DMS 273 (cell line): ENCODE results near the gene PCBP2.
"Not testable (repeated sequence)": the region's sequence is repeated elsewhere in the genome, so short reads cannot be mapped to it uniquely, and the experiment has no call there.

Experiments used
- DNase-seq: peaks from one replicate; lab custom pipeline; 2025; ENCODE audit not compliant: unreplicated experiment; lab: John Stamatoyannopoulos, UW

The PCBP2 gene

DNA sequence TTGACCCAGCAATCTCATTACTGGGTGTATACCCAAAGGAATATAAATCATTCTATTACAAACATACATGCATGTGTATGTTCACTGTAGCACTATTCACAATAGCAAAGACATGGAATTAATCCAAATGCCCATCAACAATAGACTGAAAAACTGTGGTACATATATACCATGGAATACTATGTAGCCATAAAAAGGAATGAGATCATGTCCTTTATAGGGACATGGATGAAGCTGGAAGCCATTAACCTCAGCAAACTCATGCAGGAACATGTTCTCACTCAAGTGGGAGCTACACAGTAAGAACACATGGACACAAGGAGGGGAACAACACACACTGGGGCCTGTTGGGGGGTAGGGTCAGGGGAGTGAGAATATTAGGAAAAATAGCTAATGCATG is 12.3 kb upstream of the PCBP2 start:
- DNase-seq, result not testable (repeated sequence)

DNA sequence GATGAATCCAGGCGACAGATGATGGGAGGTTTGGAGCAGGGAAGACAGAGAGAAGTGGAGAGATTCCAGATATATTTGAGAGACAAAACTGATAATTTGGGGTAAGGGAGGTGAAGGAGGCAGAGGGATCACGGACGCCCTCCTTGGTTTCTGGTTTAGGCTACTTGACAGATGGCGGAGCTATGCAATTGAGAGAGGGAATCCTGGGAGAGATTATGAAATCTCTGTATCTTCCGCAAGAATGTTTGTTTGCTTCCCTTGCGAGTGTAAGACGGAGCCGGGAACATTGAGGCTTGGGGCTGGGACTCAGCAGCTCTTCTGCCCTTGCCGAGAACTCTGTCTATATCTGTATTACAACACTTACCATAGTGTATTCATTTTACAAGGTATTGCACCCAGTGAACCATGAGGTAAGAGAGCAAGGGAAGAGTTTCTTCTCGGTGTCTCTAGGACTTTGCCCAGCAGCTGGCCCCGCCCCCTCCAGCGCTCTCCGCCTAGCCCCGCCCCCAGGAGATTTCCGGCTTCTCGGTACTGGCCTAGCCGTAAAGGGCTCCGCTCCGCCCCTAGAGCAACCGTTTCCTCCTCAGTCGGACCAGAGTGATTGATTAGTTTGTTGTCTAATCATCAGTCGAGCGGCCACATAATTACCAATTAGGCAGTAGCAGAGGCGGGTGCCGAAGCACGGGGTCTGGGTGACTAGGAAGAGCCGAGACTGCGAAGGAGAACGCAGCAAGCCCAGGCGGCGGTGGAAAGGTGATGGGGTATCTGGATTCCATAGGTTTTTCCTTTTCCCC is 10.7 kb upstream of the PCBP2 start, which contains the start of gene PRR13:
TSS of gene PRR13 (plus strand) at position 695 of the 794 bp plus-strand sequence. CDS start 981 bp downstream, outside the sequence.
- peak; percentile 99 for DNase-seq

- no peak for DNase-seq
Observed at GRCh38 chr12:53443955-53444354, 7.9 kb upstream of the PCBP2 start.

DNA sequence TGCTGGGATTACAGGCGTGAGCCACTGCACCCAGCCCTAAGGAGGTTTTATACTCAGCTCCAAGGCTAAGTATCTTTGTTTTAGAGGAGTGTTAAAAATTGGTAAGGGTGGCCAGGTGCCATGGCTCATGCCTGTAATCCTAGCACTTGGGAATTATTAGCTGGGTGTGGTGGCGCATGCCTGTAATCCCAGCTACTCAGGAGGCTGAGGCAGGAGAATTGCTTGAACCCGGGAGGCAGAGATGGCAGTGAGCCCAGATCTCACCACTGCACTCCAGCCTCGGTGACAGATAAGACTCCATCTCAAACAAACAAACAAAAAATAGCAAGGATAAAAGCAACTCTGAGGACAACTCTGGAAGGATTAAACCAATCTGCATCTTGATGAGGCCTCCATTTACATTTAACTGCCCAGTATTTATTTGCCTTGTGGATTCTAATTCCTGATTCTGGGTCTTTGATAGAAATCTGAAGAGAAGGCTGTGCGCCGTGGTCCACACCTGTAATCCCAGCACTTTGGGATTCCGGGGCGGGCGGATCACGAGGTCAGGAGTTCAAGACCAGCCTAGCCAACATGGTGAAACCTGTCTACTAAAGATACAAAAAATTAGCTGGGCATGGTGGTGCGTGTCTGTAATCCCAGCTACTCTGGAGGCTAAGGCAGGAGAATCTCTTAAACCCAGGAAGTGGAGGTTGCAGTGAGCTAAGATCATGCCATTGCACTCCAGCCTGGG is 7.1 kb upstream of the PCBP2 start:
- not testable (repeated sequence) for DNase-seq

GRCh38 chr12:53450936-53451335 is 966 bp upstream of the PCBP2 start:
- DNase-seq, result no peak

GRCh38 chr12:53452159-53453077 is 516 bp downstream of the PCBP2 start:
- DNase-seq, result peak; percentile 83

DNA sequence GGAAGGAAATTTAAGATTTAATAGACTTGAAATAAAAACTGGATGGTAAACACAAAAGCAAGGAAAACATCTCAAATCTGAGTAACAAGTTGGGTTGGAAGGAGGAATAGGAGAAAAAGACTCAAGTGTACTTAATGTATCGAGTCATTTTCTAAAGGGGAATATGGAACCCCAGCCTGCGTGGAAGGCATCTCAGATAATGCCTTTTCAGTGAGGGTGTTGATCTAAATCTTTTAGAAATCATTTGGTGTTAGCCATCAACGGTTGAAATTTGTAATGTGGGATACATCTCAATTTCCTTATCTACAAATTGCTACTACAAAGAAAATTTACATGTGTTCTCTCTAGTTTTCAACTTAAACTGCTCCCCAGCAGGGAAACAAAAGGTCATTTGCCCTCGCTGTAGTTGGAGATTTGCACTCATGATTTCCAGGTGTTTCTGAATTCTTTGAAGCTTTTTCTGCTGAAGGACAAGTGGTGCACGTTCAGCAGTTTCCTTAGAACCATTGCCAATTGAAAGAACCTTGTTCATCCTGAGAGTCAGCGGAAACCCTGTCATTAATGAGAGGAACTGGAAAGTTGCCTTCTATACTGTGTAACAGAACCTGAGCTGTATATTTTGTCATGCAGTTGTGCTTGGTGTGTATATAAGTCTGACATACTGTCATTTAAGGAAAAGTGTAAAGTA is 2.2 kb downstream of the PCBP2 start:
- no peak for DNase-seq

GRCh38 chr12:53454707-53455106 is 2.8 kb downstream of the PCBP2 start:
- no peak for DNase-seq

DNA sequence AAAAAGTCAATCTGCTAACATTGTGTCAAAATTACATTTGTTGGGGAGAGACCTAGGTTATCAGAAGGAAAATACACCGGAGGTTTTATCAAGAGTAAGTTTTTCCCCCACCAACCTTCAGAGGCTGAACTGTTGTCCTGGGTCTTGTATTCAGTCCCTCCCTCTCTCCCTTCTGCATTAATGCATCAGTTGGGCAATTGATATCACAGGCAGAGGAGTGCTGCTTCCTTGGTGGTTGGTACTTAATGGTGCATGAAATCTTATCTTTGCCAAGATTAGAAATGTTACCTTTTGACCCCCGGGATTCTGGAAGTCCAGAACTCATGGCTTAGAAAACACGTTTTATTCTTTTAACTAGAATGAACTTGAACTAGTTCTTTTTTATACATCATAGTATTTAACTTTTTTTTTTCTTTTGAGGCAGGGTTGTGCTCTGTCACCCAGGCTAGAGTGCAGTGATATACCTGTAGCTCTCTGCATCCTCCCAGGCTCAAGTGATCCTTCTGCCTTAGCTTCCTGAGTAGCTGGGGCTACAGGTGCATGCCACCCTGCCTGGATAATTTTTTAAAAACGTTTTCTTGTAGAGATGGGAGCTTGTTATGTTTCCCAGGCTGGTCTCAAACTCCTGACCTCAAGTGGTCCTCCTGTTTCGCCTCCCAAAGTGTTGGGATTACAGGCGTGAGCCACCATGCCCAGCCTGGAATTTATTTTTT is 4.9 kb downstream of the PCBP2 start:
- DNase-seq, result no peak

GRCh38 chr12:53459097-53459496 is 7.2 kb downstream of the PCBP2 start:
- no peak for DNase-seq

GRCh38 chr12:53461059-53461458 is 9.2 kb downstream of the PCBP2 start:
- no peak for DNase-seq

DNA sequence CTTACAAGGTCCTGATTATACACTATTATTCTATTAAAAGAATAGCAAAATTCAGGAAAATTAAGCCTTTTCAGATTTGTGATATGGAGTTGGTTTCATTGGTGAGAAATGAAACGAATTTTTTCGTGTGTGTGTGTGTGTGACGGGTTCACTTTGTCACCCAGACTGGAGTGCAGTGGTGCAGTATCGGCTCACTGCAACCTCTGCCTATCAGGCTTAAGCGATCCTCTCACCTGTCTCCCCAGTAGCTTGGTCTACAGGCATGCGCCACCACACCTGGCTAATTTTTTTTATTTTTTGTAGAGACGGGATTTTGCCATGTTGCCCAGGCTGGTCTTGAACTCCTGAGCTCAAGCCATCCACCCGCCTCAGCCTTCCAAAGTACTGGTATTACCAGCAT is 9.7 kb downstream of the PCBP2 start:
- no peak for DNase-seq

DNA sequence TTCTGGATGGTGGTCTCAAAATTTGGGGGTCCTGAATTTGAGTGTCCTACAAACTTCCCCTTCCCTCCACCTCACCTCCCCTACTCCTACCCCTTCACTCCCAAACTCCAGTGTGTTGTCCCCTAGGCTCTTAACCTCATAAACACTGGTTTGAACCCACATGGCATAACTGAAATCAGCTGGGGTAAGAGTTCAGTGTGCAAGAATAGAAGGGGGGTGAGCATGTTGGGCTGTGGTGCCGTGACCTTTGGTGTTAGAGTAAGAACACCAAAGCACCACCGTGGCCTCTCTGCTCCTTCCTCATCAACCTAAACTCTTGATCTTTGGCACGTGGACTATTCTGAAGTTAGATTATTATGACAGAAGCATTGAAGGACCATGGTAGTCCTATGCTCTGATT is 11.0 kb downstream of the PCBP2 start:
- DNase-seq, result no peak

- no peak for DNase-seq
Observed at GRCh38 chr12:53463802-53464560, 12.1 kb downstream of the PCBP2 start.

GRCh38 chr12:53464685-53465418 is 12.9 kb downstream of the PCBP2 start:
- DNase-seq, result no peak

GRCh38 chr12:53465679-53466078 is 13.8 kb downstream of the PCBP2 start:
- DNase-seq, result no peak

GRCh38 chr12:53466640-53467039 is 14.7 kb downstream of the PCBP2 start:
- no peak for DNase-seq

- no peak for DNase-seq
Observed at GRCh38 chr12:53467082-53467481, 15.2 kb downstream of the PCBP2 start.

DNA sequence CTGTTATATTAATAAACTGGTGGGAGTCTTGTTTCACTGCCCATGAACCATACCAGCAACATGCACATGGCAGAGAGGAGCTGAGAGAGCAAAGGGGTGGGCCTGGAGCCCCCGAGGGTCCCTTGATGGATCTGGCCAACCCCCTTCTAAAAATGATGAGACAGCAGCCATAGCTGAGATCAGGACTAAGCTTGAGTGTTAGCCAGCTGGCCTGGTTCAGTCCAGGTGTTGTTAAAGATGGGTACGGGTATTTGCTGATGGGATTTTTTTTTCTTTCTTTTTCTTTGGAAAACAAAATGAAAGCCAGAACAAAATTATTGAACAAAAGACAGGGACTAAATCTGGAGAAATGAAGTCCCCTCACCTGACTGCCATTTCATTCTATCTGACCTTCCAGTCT is 16.0 kb downstream of the PCBP2 start:
- no peak for DNase-seq
